ENCODE results near the gene TEX12.
"Not testable (repeated sequence)": the region's sequence is repeated elsewhere in the genome, so short reads cannot be mapped to it uniquely, and the experiment has no call there.

Gene TEX12

GRCh38 chr11:112156956-112157766 lies 10.0 kb upstream of the TEX12 start:
- no peaks in the 10 kb centered on the region for H3K27me3 ChIP-seq (ENCODE audit: insufficient read depth, low read depth)
- no peak overlapping the region for H3K27ac ChIP-seq

GRCh38 chr11:112159098-112160065 lies 7.8 kb upstream of the TEX12 start:
- Histone ChIP-seq H3K27ac (no peak overlapping the region), H3K4me2 (no peak overlapping the region), H3K36me3 (ENCODE audit: insufficient read depth) (no peaks in the 10 kb centered on the region), H2AFZ (ENCODE audit: low read depth) (no peak overlapping the region), H3K79me2 (ENCODE audit: insufficient read depth, low read depth) (no peaks in the 10 kb centered on the region), H4K20me1 (ENCODE audit: insufficient read depth) (no peaks in the 10 kb centered on the region), H3K27me3 (ENCODE audit: insufficient read depth, low read depth) (no peaks in the 10 kb centered on the region), H3K4me1 (ENCODE audit: low read depth, poor library complexity, severe bottlenecking) (peaks cover 13% of the 10 kb centered on the region), H3K9ac (no peak overlapping the region), H3K4me3 (IDR thresholded peaks at IDR 0.05; ENCODE audit: insufficient read depth, low read depth, low read length) (no peak overlapping the region)
- no peak for TF ChIP-seq CTCF (conservative IDR thresholded peaks at IDR 0.05; ENCODE audit: low read depth, low read length)

More at GRCh38 chr11:112156956-112157766, 10.0 kb upstream of the TEX12 start:
- Histone ChIP-seq H4K20me1 (ENCODE audit: insufficient read depth) (no peaks in the 10 kb centered on the region), H3K4me2 (no peak overlapping the region), H2AFZ (ENCODE audit: low read depth) (no peak overlapping the region; the same call in 1 of the 2 replicates), H3K4me1 (ENCODE audit: low read depth, poor library complexity, severe bottlenecking) (peaks cover 13% of the 10 kb centered on the region), H3K9ac (no peak overlapping the region), H3K36me3 (ENCODE audit: insufficient read depth) (no peaks in the 10 kb centered on the region), H3K4me3 (IDR thresholded peaks at IDR 0.05; ENCODE audit: insufficient read depth, low read depth, low read length) (no peak overlapping the region), H3K79me2 (ENCODE audit: insufficient read depth, low read depth) (no peaks in the 10 kb centered on the region)
- TF ChIP-seq CTCF (conservative IDR thresholded peaks at IDR 0.05; ENCODE audit: low read depth, low read length) = no peak

DNA sequence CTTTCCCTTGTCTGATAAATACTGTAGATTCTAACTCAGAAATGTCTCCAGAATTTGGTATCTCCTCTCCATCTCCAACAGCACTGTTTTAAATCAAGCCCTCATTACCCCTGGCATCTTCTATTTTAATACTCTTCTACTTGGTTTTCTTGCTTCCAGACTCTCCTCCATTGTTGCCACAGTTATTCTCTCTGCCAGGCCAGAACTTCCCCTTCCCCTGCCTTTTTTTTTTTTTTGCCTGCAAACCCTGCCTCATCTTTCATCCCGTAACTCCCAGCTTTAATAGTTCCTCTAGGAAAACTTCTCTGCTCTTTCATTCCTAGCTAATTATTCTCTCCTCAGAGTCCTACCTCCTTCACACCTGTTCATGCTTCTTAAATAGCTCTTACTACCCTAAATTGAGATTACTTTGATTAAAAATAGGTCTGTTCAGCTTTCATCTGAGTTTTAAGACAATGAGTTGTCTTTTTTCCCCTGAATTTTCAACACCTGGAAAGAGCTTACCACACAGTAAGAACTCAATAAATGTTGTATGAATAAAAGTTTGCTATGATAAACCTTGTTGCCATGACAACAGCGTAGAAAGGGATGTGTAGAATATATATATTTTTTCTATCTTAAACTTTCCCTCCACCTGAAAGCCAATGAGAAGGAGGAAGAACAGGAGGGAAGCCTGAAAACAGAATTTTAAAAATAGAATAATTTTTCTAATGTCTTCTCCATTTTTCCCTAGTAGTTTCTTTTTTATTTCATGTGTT lies 6.9 kb upstream of the TEX12 start:
- Histone ChIP-seq H3K27me3 (ENCODE audit: insufficient read depth, low read depth) (no peaks in the 10 kb centered on the region), H3K4me1 (ENCODE audit: low read depth, poor library complexity, severe bottlenecking) (peaks cover 13% of the 10 kb centered on the region), H3K4me2 (no peak overlapping the region), H3K4me3 (IDR thresholded peaks at IDR 0.05; ENCODE audit: insufficient read depth, low read depth, low read length) (no peak overlapping the region), H3K9ac (no peak overlapping the region), H3K27ac (no peak overlapping the region), H4K20me1 (ENCODE audit: insufficient read depth) (no peaks in the 10 kb centered on the region), H3K36me3 (ENCODE audit: insufficient read depth) (no peaks in the 10 kb centered on the region), H3K79me2 (ENCODE audit: insufficient read depth, low read depth) (no peaks in the 10 kb centered on the region), H2AFZ (ENCODE audit: low read depth) (no peak overlapping the region)
- no peak for TF ChIP-seq CTCF (conservative IDR thresholded peaks at IDR 0.05; ENCODE audit: low read depth, low read length)

DNA sequence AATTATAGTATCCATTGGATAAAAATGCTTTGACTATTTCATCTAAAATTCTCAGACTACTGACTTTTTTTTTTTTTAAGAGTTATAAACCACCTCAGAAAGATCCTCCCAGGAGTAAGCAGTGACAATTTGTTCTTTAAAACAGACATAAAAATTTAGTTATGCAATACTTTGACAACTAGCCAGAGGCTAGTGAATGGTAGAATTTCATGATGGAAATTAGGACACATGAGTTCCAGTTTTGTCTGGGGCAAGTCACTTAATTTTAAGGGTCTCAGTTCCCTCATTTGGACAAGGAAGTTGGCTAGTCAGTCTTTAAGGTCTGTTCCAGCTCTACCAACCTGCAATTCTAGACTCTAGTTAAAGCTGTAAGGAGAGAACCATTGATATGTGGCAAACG lies 6.2 kb upstream of the TEX12 start:
- H3K4me1 ChIP-seq (ENCODE audit: low read depth, poor library complexity, severe bottlenecking) = peaks cover 13% of the 10 kb centered on the region
- no peak overlapping the region for H2AFZ ChIP-seq (ENCODE audit: low read depth)
- no peaks in the 10 kb centered on the region for H3K79me2 ChIP-seq (ENCODE audit: insufficient read depth, low read depth)
- H4K20me1 ChIP-seq (ENCODE audit: insufficient read depth) = no peaks in the 10 kb centered on the region
- H3K4me3 ChIP-seq (IDR thresholded peaks at IDR 0.05; ENCODE audit: insufficient read depth, low read depth, low read length) = no peak overlapping the region
- no peaks in the 10 kb centered on the region for H3K27me3 ChIP-seq (ENCODE audit: insufficient read depth, low read depth)
- no peak overlapping the region for H3K9ac ChIP-seq
- H3K36me3 ChIP-seq (ENCODE audit: insufficient read depth) = no peaks in the 10 kb centered on the region
- no peak overlapping the region for H3K4me2 ChIP-seq
- TF ChIP-seq CTCF (conservative IDR thresholded peaks at IDR 0.05; ENCODE audit: low read depth, low read length) = no peak
- H3K27ac ChIP-seq = no peak overlapping the region

DNA sequence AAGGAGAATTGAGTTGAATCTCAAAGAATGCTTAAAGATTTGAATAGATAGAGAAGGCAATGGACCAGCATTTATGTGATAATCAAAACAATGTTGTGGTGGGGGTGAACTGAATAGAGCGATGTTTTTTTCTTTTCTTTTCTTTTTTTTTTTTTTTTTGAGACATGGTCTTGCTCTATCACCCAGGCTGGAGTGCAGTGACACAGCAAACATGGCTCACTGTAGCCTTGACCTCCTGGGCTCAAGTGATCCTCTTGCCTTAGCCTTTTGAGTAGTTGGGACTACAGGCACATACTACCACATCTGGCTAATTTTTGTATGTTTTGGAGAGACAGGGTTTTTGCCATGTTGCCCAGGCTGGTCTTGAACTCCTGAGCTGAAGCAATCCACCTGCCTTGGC lies 5.0 kb upstream of the TEX12 start:
- H3K27ac ChIP-seq; H3K4me2 ChIP-seq; H2AFZ ChIP-seq (ENCODE audit: low read depth); H3K79me2 ChIP-seq (ENCODE audit: insufficient read depth, low read depth); H3K4me1 ChIP-seq (ENCODE audit: low read depth, poor library complexity, severe bottlenecking); H3K36me3 ChIP-seq (ENCODE audit: insufficient read depth); H3K4me3 ChIP-seq (IDR thresholded peaks at IDR 0.05; ENCODE audit: insufficient read depth, low read depth, low read length); H3K27me3 ChIP-seq (ENCODE audit: insufficient read depth, low read depth); H3K9ac ChIP-seq; H4K20me1 ChIP-seq (ENCODE audit: insufficient read depth): not testable (repeated sequence)
